H4 (cell line): Measurements from ENCODE around the gene NEUROG3. TPM values are rescaled to one million over a fixed set of nuclear protein-coding genes. Genes with fewer than 3 reads are reported as not detected.
"Not testable (repeated sequence)": the region's sequence is repeated elsewhere in the genome, so short reads cannot be mapped to it uniquely, and the experiment has no call there.

Experiments
- DNase-seq: peaks from one replicate; pipeline ENCODE4 v3.0.0-alpha.2; 2015; ENCODE audit warnings: low spot score
- total RNA-seq: library from RNA; depleted of rRNA; stranded (reverse); fragments of >200 nt; shearing (Covaris generic); gene quantifications from 2 replicates; pipeline ENCODE4 v1.2.3, GENCODE V29; 2014

Gene NEUROG3
- total RNA-seq, 1 experiment from 2014 or later, result not detected

- no peak for DNase-seq
Observed at GRCh38 chr10:69572159-69573055, 815 bp downstream of the NEUROG3 start.

- no peak for DNase-seq
Observed at GRCh38 chr10:69571618-69572158, 1.5 kb downstream of the NEUROG3 start.

GRCh38 chr10:69570050-69570816, 3.0 kb downstream of the NEUROG3 start:
- no peak for DNase-seq

GRCh38 chr10:69569396-69569934, 3.8 kb downstream of the NEUROG3 start:
- no peak for DNase-seq

- no peak for DNase-seq
Observed at GRCh38 chr10:69568472-69569395, 4.5 kb downstream of the NEUROG3 start.

GRCh38 chr10:69567920-69568319, 5.3 kb downstream of the NEUROG3 start:
- DNase-seq, result peak; percentile 24

GRCh38 chr10:69562731-69563254, 10.4 kb downstream of the NEUROG3 start:
- no peak for DNase-seq

GRCh38 chr10:69559525-69559924, 13.7 kb downstream of the NEUROG3 start:
- no peak for DNase-seq

GRCh38 chr10:69558559-69558958, 14.7 kb downstream of the NEUROG3 start:
- DNase-seq, result no peak

- no peak for DNase-seq
Observed at GRCh38 chr10:69554611-69555010, 18.6 kb downstream of the NEUROG3 start.

GRCh38 chr10:69553328-69553727, 19.9 kb downstream of the NEUROG3 start:
- no peak for DNase-seq

- no peak for DNase-seq
Observed at GRCh38 chr10:69552268-69552667, 21.0 kb downstream of the NEUROG3 start.

- no peak for DNase-seq
Observed at GRCh38 chr10:69549959-69550358, 23.3 kb downstream of the NEUROG3 start.

- no peak for DNase-seq
Observed at GRCh38 chr10:69541463-69541862, 31.8 kb downstream of the NEUROG3 start.

- no peak for DNase-seq
Observed at GRCh38 chr10:69538461-69538860, 34.8 kb downstream of the NEUROG3 start.

GRCh38 chr10:69537449-69537848, 35.8 kb downstream of the NEUROG3 start:
- DNase-seq, result no peak

GRCh38 chr10:69536521-69536920, 36.7 kb downstream of the NEUROG3 start:
- not testable (repeated sequence) for DNase-seq

GRCh38 chr10:69533658-69534057, 39.6 kb downstream of the NEUROG3 start:
- no peak for DNase-seq

- no peak for DNase-seq
Observed at GRCh38 chr10:69527961-69528360, 45.3 kb downstream of the NEUROG3 start.
